Uterus (tissue), 2 donors: ENCODE measurements around the gene RALGPS1.

ENCODE experiments used
- POLR2A ChIP-seq, 2 donors: fragments of 450-650 bp; IDR thresholded peaks; one replicate each; pipeline ENCODE4 v1.6.1; 2016; ENCODE audit warnings: antibody characterized with exemption in 2 of 2, mild to moderate bottlenecking in 1 of 2, moderate library complexity in 1 of 2
- TF ChIP-seq, protein P1 (sequence below), 4 experiments: fragments of 200-600 bp in 2 of 4; fragments of 450-650 bp in 2 of 4; sonication (generic) in 2 of 4; IDR thresholded peaks; one replicate each; pipeline ENCODE4 v1.5.1; 2016 to 2019; ENCODE audit warnings: antibody characterized with exemption in 4 of 4, mild to moderate bottlenecking in 2 of 4, moderate library complexity in 1 of 4

- TF ChIP-seq, protein P1, sequence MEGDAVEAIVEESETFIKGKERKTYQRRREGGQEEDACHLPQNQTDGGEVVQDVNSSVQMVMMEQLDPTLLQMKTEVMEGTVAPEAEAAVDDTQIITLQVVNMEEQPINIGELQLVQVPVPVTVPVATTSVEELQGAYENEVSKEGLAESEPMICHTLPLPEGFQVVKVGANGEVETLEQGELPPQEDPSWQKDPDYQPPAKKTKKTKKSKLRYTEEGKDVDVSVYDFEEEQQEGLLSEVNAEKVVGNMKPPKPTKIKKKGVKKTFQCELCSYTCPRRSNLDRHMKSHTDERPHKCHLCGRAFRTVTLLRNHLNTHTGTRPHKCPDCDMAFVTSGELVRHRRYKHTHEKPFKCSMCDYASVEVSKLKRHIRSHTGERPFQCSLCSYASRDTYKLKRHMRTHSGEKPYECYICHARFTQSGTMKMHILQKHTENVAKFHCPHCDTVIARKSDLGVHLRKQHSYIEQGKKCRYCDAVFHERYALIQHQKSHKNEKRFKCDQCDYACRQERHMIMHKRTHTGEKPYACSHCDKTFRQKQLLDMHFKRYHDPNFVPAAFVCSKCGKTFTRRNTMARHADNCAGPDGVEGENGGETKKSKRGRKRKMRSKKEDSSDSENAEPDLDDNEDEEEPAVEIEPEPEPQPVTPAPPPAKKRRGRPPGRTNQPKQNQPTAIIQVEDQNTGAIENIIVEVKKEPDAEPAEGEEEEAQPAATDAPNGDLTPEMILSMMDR (IDR thresholded peaks at IDR 0.05) = no peak
- TF ChIP-seq POLR2A (IDR thresholded peaks at IDR 0.05) = no peak
Measured at GRCh38 chr9:127035948-127036347, 121.4 kb downstream of the RALGPS1 start.
